Small intestine (tissue), 7 donors: Measurements from ENCODE around the gene FAM120C. TPM values are rescaled to one million over a fixed set of nuclear protein-coding genes. Genes with fewer than 3 reads are reported as not detected.

Experiments used
- DNase-seq, 2 donors: peaks; one replicate each; pipeline versions ENCODE4 v3.0.0 to v3.0.0-alpha.2; 2013
- FAIRE-seq: peaks from 2 replicates; lab custom pipeline; 2012; peaks lifted over from hg19 to GRCh38; lab: Jason Lieb, UNC
- H3K27ac ChIP-seq, 3 donors: one replicate each; pipeline ENCODE4 v1.5.1; 2013; ENCODE audit warnings: low read length in 2 of 3, mild to moderate bottlenecking in 2 of 3, control low read depth in 1 of 3, inconsistent platforms in 1 of 3, low read depth in 1 of 3, moderate library complexity in 1 of 3
- H3K27me3 ChIP-seq, 3 donors: one replicate each; pipeline ENCODE4 v1.6.1; 2013; ENCODE audit warnings: low read length in 3 of 3, inconsistent platforms in 1 of 3; ENCODE audit not compliant: control insufficient read depth in 3 of 3, insufficient read depth in 3 of 3
- H3K36me3 ChIP-seq, 3 donors: one replicate each; pipeline ENCODE4 v1.6.1; 2013; ENCODE audit warnings: low read length in 3 of 3, inconsistent platforms in 1 of 3, low read depth in 1 of 3, mild to moderate bottlenecking in 1 of 3, moderate library complexity in 1 of 3; ENCODE audit not compliant: control insufficient read depth in 3 of 3, insufficient read depth in 2 of 3
- H3K4me1 ChIP-seq, 3 donors: one replicate each; pipeline ENCODE4 v1.6.1; 2013; ENCODE audit warnings: low read length in 2 of 3, inconsistent platforms in 1 of 3, low read depth in 1 of 3, mild to moderate bottlenecking in 1 of 3, moderate library complexity in 1 of 3; ENCODE audit not compliant: control insufficient read depth in 3 of 3, insufficient read depth in 2 of 3
- H3K4me3 ChIP-seq, 3 donors: one replicate each; pipeline ENCODE4 v1.5.1; 2013; ENCODE audit warnings: low read length in 3 of 3, control low read depth in 1 of 3, inconsistent platforms in 1 of 3, low read depth in 1 of 3, mild to moderate bottlenecking in 1 of 3, moderate library complexity in 1 of 3
- H3K9me3 ChIP-seq, 2 donors: one replicate each; pipeline ENCODE4 v1.6.1; 2013; ENCODE audit warnings: low read depth in 1 of 2, low read length in 1 of 2; ENCODE audit not compliant: control insufficient read depth in 2 of 2, insufficient read depth in 1 of 2
- WGBS, 3 donors: extraction: QIAGEN DNeasy Blood & Tissue Kit; methylation state at CpG; one replicate each; pipeline ENCODE4 v1.1.7; 2013; 5-methylcytosine and 5-hydroxymethylcytosine counted together
- polyA plus RNA-seq, 4 donors: library from polyadenylated mRNA; stranded (reverse) in 3 of 4; unstranded in 1 of 4; fragments of 200-250 nt in 3 of 4; fragments of 120-200 nt in 1 of 4; gene quantifications; one replicate each; pipeline versions ENCODE4 v1.2.1 to v1.2.3, GENCODE V29; 2013
- donor health status: healthy with polysubstance abuse.
- donor health status: control.
- donor health status: control.
- donor health status: Bipolar disorder and iron deficiency.
- donor health status: healthy.

The FAM120C gene
- polyA plus RNA-seq, 4 donors, result 0.54 to 5.5 (median 1.6) TPM

GRCh38 chrX:54173791-54174190 is 9.3 kb downstream of the FAM120C start:
- H3K9me3 ChIP-seq, result no peaks in the 10 kb centered on the region
- H3K4me1 ChIP-seq, result no peaks in the 10 kb centered on the region
- H3K27ac ChIP-seq, result no peak overlapping the region
- H3K27me3 ChIP-seq, result no peaks in the 10 kb centered on the region
- peaks cover 0 to 4% (median 0%) of the 10 kb centered on the region in 3 donors for H3K36me3 ChIP-seq
- H3K4me3 ChIP-seq, result no peak overlapping the region
- WGBS, 3 donors, result 88 to 93% (median 89%) methylated on average over 3 of the region's 3 CpGs
- no peak for FAIRE-seq
- no peak for DNase-seq

GRCh38 chrX:54172455-54172854 is 10.6 kb downstream of the FAM120C start:
- Histone ChIP-seq H3K27me3 (no peaks in the 10 kb centered on the region), H3K36me3 (peaks cover 0 to 4% (median 0%) of the 10 kb centered on the region in 3 donors), H3K4me1 (no peaks in the 10 kb centered on the region), H3K27ac (no peak overlapping the region), H3K4me3 (no peak overlapping the region), H3K9me3 (no peaks in the 10 kb centered on the region)
- FAIRE-seq (no peak), DNase-seq (no peak)
- 79 to 94% (median 88%) methylated on average over 3 of the region's 3 CpGs for WGBS, 3 donors

- Histone ChIP-seq H3K27me3 (no peaks in the 10 kb centered on the region), H3K27ac (no peak overlapping the region), H3K4me1 (no peaks in the 10 kb centered on the region), H3K36me3 (peaks cover 0 to 4% (median 0%) of the 10 kb centered on the region in 3 donors), H3K4me3 (no peak overlapping the region), H3K9me3 (no peaks in the 10 kb centered on the region)
- DNase-seq (no peak), FAIRE-seq (no peak)
- 68 to 88% (median 81%) methylated on average over 4 of the region's 4 CpGs for WGBS, 3 donors
These were observed 11.4 kb downstream of the FAM120C start for GRCh38 chrX:54171527-54172250.

- H3K9me3 ChIP-seq, result no peaks in the 10 kb centered on the region
- FAIRE-seq, result no peak
These were observed 12.0 kb downstream of the FAM120C start for GRCh38 chrX:54171091-54171490.

GRCh38 chrX:54166915-54167314 is 16.1 kb downstream of the FAM120C start:
- no peaks in the 10 kb centered on the region for H3K9me3 ChIP-seq
- 33 to 47% (median 42%) methylated on average over 4 of the region's 4 CpGs for WGBS, 3 donors
- DNase-seq, result no peak
- FAIRE-seq, result no peak
- H3K4me1 ChIP-seq, result no peaks in the 10 kb centered on the region
- no peaks in the 10 kb centered on the region for H3K36me3 ChIP-seq
- H3K27me3 ChIP-seq, result no peaks in the 10 kb centered on the region
- H3K4me3 ChIP-seq, result no peak overlapping the region
- H3K27ac ChIP-seq, result no peak overlapping the region

More at GRCh38 chrX:54171091-54171490, 12.0 kb downstream of the FAM120C start:
- Histone ChIP-seq H3K4me3 (no peak overlapping the region), H3K4me1 (no peaks in the 10 kb centered on the region), H3K27me3 (no peaks in the 10 kb centered on the region), H3K36me3 (peaks cover 0 to 4% (median 0%) of the 10 kb centered on the region in 3 donors), H3K27ac (no peak overlapping the region)
- no peak for DNase-seq

- no peaks in the 10 kb centered on the region for H3K36me3 ChIP-seq
- H3K27me3 ChIP-seq, result no peaks in the 10 kb centered on the region
- no peak overlapping the region for H3K4me3 ChIP-seq
- H3K4me1 ChIP-seq, result no peaks in the 10 kb centered on the region
- no peak for FAIRE-seq
- no peaks in the 10 kb centered on the region for H3K9me3 ChIP-seq
- no peak overlapping the region for H3K27ac ChIP-seq
- no peak for DNase-seq
These were observed 25.5 kb downstream of the FAM120C start for GRCh38 chrX:54157561-54157960.

- DNase-seq (no peak), FAIRE-seq (no peak)
- no peaks in the 10 kb centered on the region for H3K9me3 ChIP-seq
- no peak overlapping the region for H3K27ac ChIP-seq
- peaks cover 0 to 2% (median 0%) of the 10 kb centered on the region in 3 donors for H3K36me3 ChIP-seq
- 68 to 91% (median 76%) methylated on average over 2 of the region's 2 CpGs for WGBS, 3 donors
- no peak overlapping the region for H3K4me3 ChIP-seq
- no peaks in the 10 kb centered on the region for H3K4me1 ChIP-seq
- no peaks in the 10 kb centered on the region for H3K27me3 ChIP-seq
These were observed 48.8 kb downstream of the FAM120C start for GRCh38 chrX:54134269-54134668.

GRCh38 chrX:54116391-54116790 is 66.7 kb downstream of the FAM120C start:
- H3K4me3 ChIP-seq, result no peak overlapping the region
- H3K9me3 ChIP-seq, result no peaks in the 10 kb centered on the region
- WGBS, 3 donors, result 62 to 82% (median 75%) methylated on average over 7 of the region's 7 CpGs
- no peak overlapping the region for H3K27ac ChIP-seq
- H3K4me1 ChIP-seq, result no peaks in the 10 kb centered on the region
- no peaks in the 10 kb centered on the region for H3K36me3 ChIP-seq
- no peaks in the 10 kb centered on the region for H3K27me3 ChIP-seq
- peak; percentile 1 for DNase-seq
- no peak for FAIRE-seq

GRCh38 chrX:54093571-54093970 is 89.5 kb downstream of the FAM120C start:
- no peaks in the 10 kb centered on the region for H3K9me3 ChIP-seq
- no peaks in the 10 kb centered on the region for H3K36me3 ChIP-seq
- 78 to 87% (median 83%) methylated on average over 2 of the region's 2 CpGs for WGBS, 3 donors
- FAIRE-seq (no peak), DNase-seq (no peak)
- H3K27ac ChIP-seq, result no peak overlapping the region
- H3K4me3 ChIP-seq, result no peak overlapping the region
- no peaks in the 10 kb centered on the region for H3K27me3 ChIP-seq
- H3K4me1 ChIP-seq, result no peaks in the 10 kb centered on the region
